ENCODE results near the gene NEDD8. TPM values are rescaled to one million over a fixed set of nuclear protein-coding genes. Genes with fewer than 3 reads are reported as not detected.

Gene NEDD8
- total and polyA plus RNA-seq, 2 of the 4 experiments (the other 2 are of a cell fraction) = 167 to 375 TPM

DNA sequence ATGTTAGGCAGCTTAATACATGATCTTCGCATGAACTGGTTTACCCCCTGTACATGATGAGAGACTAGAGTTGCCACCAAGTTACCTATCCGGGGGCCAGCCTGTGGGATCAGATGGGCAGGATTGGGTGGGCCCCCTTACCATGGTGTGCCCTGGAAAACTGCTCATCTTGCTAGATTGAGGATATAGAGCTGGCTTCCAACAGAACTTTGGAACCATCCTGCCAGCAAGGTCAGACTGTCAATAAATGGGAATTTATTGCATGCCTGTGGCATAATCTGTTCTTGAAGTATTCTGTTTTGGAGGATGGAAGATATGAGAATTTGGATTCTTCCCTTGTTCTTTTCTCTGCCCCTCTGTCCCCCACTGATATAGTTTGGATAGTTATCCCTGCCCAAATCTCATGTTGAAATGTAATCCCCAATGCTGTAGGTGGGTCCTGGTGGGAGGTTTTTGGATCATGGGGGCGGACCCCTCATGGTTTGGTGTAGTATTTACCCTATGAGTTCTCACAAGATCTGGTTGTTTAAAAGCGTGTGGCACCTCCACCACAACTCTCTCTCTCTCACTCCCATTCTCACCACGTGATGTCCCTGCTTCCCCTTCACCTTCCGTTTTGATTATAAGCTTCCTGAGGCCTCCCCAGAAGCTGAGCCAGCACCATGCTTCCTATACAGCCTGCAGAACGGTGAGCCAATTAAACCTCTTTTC, 33.2 kb downstream of the NEDD8 start:
- no peak overlapping the region for H2BK20ac ChIP-seq (ENCODE audit: low read depth, low read length)
- no peak overlapping the region for H3K23ac ChIP-seq (ENCODE audit: low read depth, low read length)
- H3K27ac ChIP-seq (ENCODE audit: insufficient read depth, low read length) = no peak overlapping the region
- no peaks in the 10 kb centered on the region for H3K27me3 ChIP-seq (ENCODE audit: control insufficient read depth, insufficient read depth, low read length)
- no peak overlapping the region for H2AFZ ChIP-seq (replicated peaks; ENCODE audit: low read length, poor library complexity)
- H3K14ac ChIP-seq (replicated peaks; ENCODE audit: low read depth, low read length) = no peak overlapping the region
- H3K79me1 ChIP-seq (ENCODE audit: low read depth in 1 of 2, low read length in 2 of 2) = peaks cover 32 to 45% of the 10 kb centered on the region in 2 experiments
- H4K5ac ChIP-seq (ENCODE audit: low read depth, low read length) = no peak overlapping the region
- no peak overlapping the region for H3K56ac ChIP-seq (ENCODE audit: extremely low read depth, insufficient read depth, low read length)
- no peak for ATAC-seq (ENCODE audit: low read depth)
- no peaks in the 10 kb centered on the region; the same call in 1 of the 2 replicates for H4K20me1 ChIP-seq (ENCODE audit: insufficient read depth, low read length)
- H2BK5ac ChIP-seq (ENCODE audit: low read depth, low read length, poor library complexity, severe bottlenecking) = no peak overlapping the region
- ChIA-PET POLR2A (ENCODE audit: unreplicated experiment) (no interaction called here), CTCF (no interaction called here)
- intact Hi-C loops (cut with micrococcal nuclease) = no loop called here
- no peak overlapping the region for H3K9ac ChIP-seq (ENCODE audit: low read depth, low read length)
- no TSS peak for BruUV-seq (replicated peaks)
- TF ChIP-seq CHD1 (IDR thresholded peaks at IDR 0.05; ENCODE audit: low read depth, low read length) (no peak), RAD21 (IDR thresholded peaks at IDR 0.05; ENCODE audit: low read length) (no peak), SMC3 (IDR thresholded peaks at IDR 0.05; ENCODE audit: low read depth, low read length) (no peak), MAFK (IDR thresholded peaks at IDR 0.05; ENCODE audit: low read depth, low read length) (no peak), POLR2A (IDR thresholded peaks at IDR 0.05; ENCODE audit: low read depth, low read length) (no peak), CEBPB (IDR thresholded peaks at IDR 0.05; ENCODE audit: low read depth, low read length) (no peak), MAZ (IDR thresholded peaks at IDR 0.05; ENCODE audit: borderline replicate concordance, low read depth, low read length) (no peak), RCOR1 (IDR thresholded peaks at IDR 0.05; ENCODE audit: insufficient replicate concordance, low read length) (no peak), FOS (IDR thresholded peaks at IDR 0.05; ENCODE audit: low read depth, low read length) (no peak), NFE2L2 (IDR thresholded peaks at IDR 0.05; ENCODE audit: low read depth, low read length) (no peak), RFX5 (IDR thresholded peaks at IDR 0.05; ENCODE audit: low read depth, low read length) (no peak)
- TF ChIP-seq, protein P1, sequence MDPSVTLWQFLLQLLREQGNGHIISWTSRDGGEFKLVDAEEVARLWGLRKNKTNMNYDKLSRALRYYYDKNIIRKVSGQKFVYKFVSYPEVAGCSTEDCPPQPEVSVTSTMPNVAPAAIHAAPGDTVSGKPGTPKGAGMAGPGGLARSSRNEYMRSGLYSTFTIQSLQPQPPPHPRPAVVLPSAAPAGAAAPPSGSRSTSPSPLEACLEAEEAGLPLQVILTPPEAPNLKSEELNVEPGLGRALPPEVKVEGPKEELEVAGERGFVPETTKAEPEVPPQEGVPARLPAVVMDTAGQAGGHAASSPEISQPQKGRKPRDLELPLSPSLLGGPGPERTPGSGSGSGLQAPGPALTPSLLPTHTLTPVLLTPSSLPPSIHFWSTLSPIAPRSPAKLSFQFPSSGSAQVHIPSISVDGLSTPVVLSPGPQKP (IDR thresholded peaks at IDR 0.05; ENCODE audit: borderline replicate concordance, low read depth, low read length) = no peak
- TF ChIP-seq, protein P2, sequence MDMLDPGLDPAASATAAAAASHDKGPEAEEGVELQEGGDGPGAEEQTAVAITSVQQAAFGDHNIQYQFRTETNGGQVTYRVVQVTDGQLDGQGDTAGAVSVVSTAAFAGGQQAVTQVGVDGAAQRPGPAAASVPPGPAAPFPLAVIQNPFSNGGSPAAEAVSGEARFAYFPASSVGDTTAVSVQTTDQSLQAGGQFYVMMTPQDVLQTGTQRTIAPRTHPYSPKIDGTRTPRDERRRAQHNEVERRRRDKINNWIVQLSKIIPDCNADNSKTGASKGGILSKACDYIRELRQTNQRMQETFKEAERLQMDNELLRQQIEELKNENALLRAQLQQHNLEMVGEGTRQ (IDR thresholded peaks at IDR 0.05; ENCODE audit: low read depth, low read length) = no peak
- no peak overlapping the region for H3K18ac ChIP-seq (ENCODE audit: low read depth, low read length)
- in situ Hi-C loops (cut with MboI; ENCODE audit: low sequenced_read_pairs) = no loop called here
- no peak overlapping the region for H2BK120ac ChIP-seq (ENCODE audit: low read depth, low read length)
- H4K91ac ChIP-seq (ENCODE audit: insufficient read depth, low read depth, low read length) = no peak overlapping the region
- H3K9me3 ChIP-seq (ENCODE audit: control insufficient read depth, insufficient read depth, low read length) = no peaks in the 10 kb centered on the region
- H3K4me1 ChIP-seq (ENCODE audit: control insufficient read depth, insufficient read depth, low read length) = peaks cover 8% of the 10 kb centered on the region
- peaks cover 12% of the 10 kb centered on the region for H3K36me3 ChIP-seq (ENCODE audit: control insufficient read depth, insufficient read depth, low read length)
- 93% methylated on average over 3 of the region's 7 CpGs; no CpG with 5 or more reads in 1 of the 2 experiments for WGBS, 2 experiments (ENCODE audit: extremely low coverage in 2 of 2, insufficient read length in 1 of 2)
- H4K8ac ChIP-seq (ENCODE audit: low read depth in 2 of 2, low read length in 2 of 2) = no peak overlapping the region
- H3K9me1 ChIP-seq (ENCODE audit: insufficient read depth, low read length) = peaks cover 11% of the 10 kb centered on the region; the same call in 1 of the 2 replicates
- peak overlapping the region; percentile 72 for H2AK9ac ChIP-seq (replicated peaks; ENCODE audit: low read depth, low read length, poor library complexity)
- no peak overlapping the region for H2AK5ac ChIP-seq (ENCODE audit: low read depth, low read length)
- no peak overlapping the region for H3K4ac ChIP-seq (ENCODE audit: low read depth, low read length)
- H2BK15ac ChIP-seq (ENCODE audit: low read depth, low read length) = no peak overlapping the region
- no peak for DNase-seq
- dilution Hi-C loops (cut with HindIII; ENCODE audit: low sequenced_read_pairs, unreplicated experiment) = no loop called here
- no peak overlapping the region for H3K4me2 ChIP-seq (ENCODE audit: low read depth, low read length)
- H3K4me3 ChIP-seq (ENCODE audit: insufficient read depth, low read depth, low read length) = no peak overlapping the region

Data from IMR-90 (cell line).